Right lobe of liver (tissue), 6 donors: ENCODE measurements around the gene RBM47. TPM values are rescaled to one million over a fixed set of nuclear protein-coding genes. Genes with fewer than 3 reads are reported as not detected.

Source experiments
- ATAC-seq, 4 donors: fragments of 200-7000 bp; cut with Tn5 transposase; one replicate each; pipeline ENCODE4 v1.9.1; 2020; ENCODE audit warnings: mild to moderate bottlenecking in 4 of 4, moderate library complexity in 4 of 4
- DNase-seq, 3 donors: peaks; one replicate each; pipeline ENCODE4 v3.0.0-alpha.2; 2020
- H3K27ac ChIP-seq, 3 donors: fragments of 200-600 bp; one replicate each; pipeline ENCODE4 v1.8.0; 2022
- H3K27me3 ChIP-seq, 2 donors: fragments of 200-600 bp; one replicate each; pipeline ENCODE4 v1.8.0; 2022
- H3K36me3 ChIP-seq, 4 donors: fragments of 200-600 bp; sonication (generic) in 1 of 4; one replicate each; pipeline versions ENCODE4 v1.5.1 to v1.8.0; 2017 to 2022; ENCODE audit warnings: control low read depth in 1 of 4
- H3K4me1 ChIP-seq, 4 donors: fragments of 200-600 bp; sonication (generic) in 1 of 4; one replicate each; pipeline versions ENCODE4 v1.5.1 to v1.8.0; 2017 to 2022; ENCODE audit warnings: control low read depth in 1 of 4
- H3K4me3 ChIP-seq, 3 donors: fragments of 200-600 bp; one replicate each; pipeline ENCODE4 v1.8.0; 2022
- H3K9me3 ChIP-seq, 4 donors: fragments of 200-600 bp; sonication (generic) in 1 of 4; one replicate each; pipeline versions ENCODE4 v1.5.1 to v1.8.0; 2017 to 2022; ENCODE audit warnings: control low read depth in 1 of 4
- POLR2A ChIP-seq: fragments of 450-650 bp; IDR thresholded peaks from one replicate; pipeline ENCODE4 v1.6.1; 2017; ENCODE audit warnings: antibody characterized with exemption, mild to moderate bottlenecking
- WGBS: methylation state at CpG from one replicate; pipeline ENCODE4 v1.1.6; 2018; ENCODE audit warnings: low coverage, low lambda C conversion rate; ENCODE audit not compliant: insufficient coverage; ENCODE audit errors: missing lambda C conversion rate; 5-methylcytosine and 5-hydroxymethylcytosine counted together
- intact Hi-C, 2 donors: fragments of 100-400 bp; cut with DNase I; formaldehyde crosslinking; loops; one replicate each; pipeline versions ENCODE4 v1.11.2 to v1.14.1; 2022
- total RNA-seq, 6 experiments: library from RNA; depleted of rRNA in 2 of 6; stranded (reverse); fragments of >200 nt in 2 of 6; fragmentation: NEBNext Ultra II Directional in 3 of 6; extraction: Animal tissue kit (Norgen Biotek cat#: 25700) in 3 of 6; gene quantifications; one replicate each; pipeline versions ENCODE4 v1.1.0 to v1.2.4, GENCODE V29; 2016 to 2023
- TF ChIP-seq, protein P1 (sequence below), 4 donors: fragments of 200-600 bp in 3 of 4; fragments of 450-650 bp in 1 of 4; IDR thresholded peaks; one replicate each; pipeline versions ENCODE4 v1.5.1 to v1.8.0; 2016 to 2022; ENCODE audit warnings: antibody characterized with exemption in 4 of 4, mild to moderate bottlenecking in 2 of 4
- donor health status: DM: no; HTN: yes; CAD: no.
- donor health status: DM: no; HTN: no; CAD: no.
- donor health status: DM: no; HTN: no; CAD: no.
- donor health status: DM: no; HTN: yes; CAD: no.
- donor health status: DM: no; HTN: yes; CAD: no.

The RBM47 gene
- total RNA-seq, 6 experiments from 2014 or later: 29.5 to 85.0 (median 51.1) TPM

- Histone ChIP-seq H3K9me3 (no peaks in the 10 kb centered on the region), H3K27me3 (no peaks in the 10 kb centered on the region), H3K4me3 (no peak overlapping the region), H3K4me1 (peaks cover 0 to 37% (median 7%) of the 10 kb centered on the region in 4 donors), H3K36me3 (peaks cover 0 to 6% (median 2%) of the 10 kb centered on the region in 4 donors), H3K27ac (peak overlapping the region in 1 of 3 donors; percentile 31)
- DNase-seq (no peak), ATAC-seq (peak; percentile 17 to 46 (median 34))
- no peak for TF ChIP-seq POLR2A
- TF ChIP-seq, protein P1, sequence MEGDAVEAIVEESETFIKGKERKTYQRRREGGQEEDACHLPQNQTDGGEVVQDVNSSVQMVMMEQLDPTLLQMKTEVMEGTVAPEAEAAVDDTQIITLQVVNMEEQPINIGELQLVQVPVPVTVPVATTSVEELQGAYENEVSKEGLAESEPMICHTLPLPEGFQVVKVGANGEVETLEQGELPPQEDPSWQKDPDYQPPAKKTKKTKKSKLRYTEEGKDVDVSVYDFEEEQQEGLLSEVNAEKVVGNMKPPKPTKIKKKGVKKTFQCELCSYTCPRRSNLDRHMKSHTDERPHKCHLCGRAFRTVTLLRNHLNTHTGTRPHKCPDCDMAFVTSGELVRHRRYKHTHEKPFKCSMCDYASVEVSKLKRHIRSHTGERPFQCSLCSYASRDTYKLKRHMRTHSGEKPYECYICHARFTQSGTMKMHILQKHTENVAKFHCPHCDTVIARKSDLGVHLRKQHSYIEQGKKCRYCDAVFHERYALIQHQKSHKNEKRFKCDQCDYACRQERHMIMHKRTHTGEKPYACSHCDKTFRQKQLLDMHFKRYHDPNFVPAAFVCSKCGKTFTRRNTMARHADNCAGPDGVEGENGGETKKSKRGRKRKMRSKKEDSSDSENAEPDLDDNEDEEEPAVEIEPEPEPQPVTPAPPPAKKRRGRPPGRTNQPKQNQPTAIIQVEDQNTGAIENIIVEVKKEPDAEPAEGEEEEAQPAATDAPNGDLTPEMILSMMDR (IDR thresholded peaks at IDR 0.05): no peak
- intact Hi-C loops: no loop called here
- WGBS: 63% methylated on average over 12 of the region's 14 CpGs
These were observed 35.1 kb downstream of the RBM47 start for GRCh38 chr4:40594261-40595178.

GRCh38 chr4:40592034-40592433 lies 37.6 kb downstream of the RBM47 start:
- no peaks in the 10 kb centered on the region for H3K27me3 ChIP-seq
- WGBS: 31% methylated on average over 3 of the region's 3 CpGs
- H3K36me3 ChIP-seq: peaks cover 0 to 6% (median 2%) of the 10 kb centered on the region in 4 donors
- H3K27ac ChIP-seq: peak overlapping the region in 2 of 3 donors; percentile 70 to 82
- ATAC-seq (peak; percentile 76 to 85 (median 80)), DNase-seq (peak in 2 of 3 donors; percentile 63 to 70)
- intact Hi-C loops: no loop called here
- H3K4me3 ChIP-seq: no peak overlapping the region
- peaks cover 0 to 55% (median 14%) of the 10 kb centered on the region in 4 donors for H3K4me1 ChIP-seq
- H3K9me3 ChIP-seq: no peaks in the 10 kb centered on the region
- TF ChIP-seq, protein P1 (IDR thresholded peaks at IDR 0.05): no peak
- no peak for TF ChIP-seq POLR2A

- 22% methylated on average over 3 of the region's 3 CpGs for WGBS
- Histone ChIP-seq H3K4me3 (no peak overlapping the region), H3K9me3 (no peaks in the 10 kb centered on the region), H3K27me3 (no peaks in the 10 kb centered on the region), H3K4me1 (peaks cover 0 to 54% (median 15%) of the 10 kb centered on the region in 4 donors), H3K36me3 (no peaks in the 10 kb centered on the region), H3K27ac (peak overlapping the region; percentile 5 to 62 (median 6))
- intact Hi-C loops: no loop called here
- ATAC-seq (peak; percentile 45 to 71 (median 69)), DNase-seq (peak; percentile 30 to 78 (median 67))
- TF ChIP-seq POLR2A: no peak
- TF ChIP-seq, protein P1 (IDR thresholded peaks at IDR 0.05): no peak
These were observed 41.8 kb downstream of the RBM47 start for GRCh38 chr4:40587826-40588225.

GRCh38 chr4:40587351-40587750 lies 42.3 kb downstream of the RBM47 start:
- intact Hi-C loops: no loop called here
- DNase-seq (no peak), ATAC-seq (no peak)
- Histone ChIP-seq H3K27me3 (no peaks in the 10 kb centered on the region), H3K27ac (peak overlapping the region; percentile 5 to 62 (median 6)), H3K4me1 (peaks cover 0 to 50% (median 14%) of the 10 kb centered on the region in 4 donors), H3K36me3 (no peaks in the 10 kb centered on the region), H3K4me3 (no peak overlapping the region), H3K9me3 (no peaks in the 10 kb centered on the region)
- WGBS: 79% methylated on average over 1 of the region's 2 CpGs
- no peak for TF ChIP-seq POLR2A
- TF ChIP-seq, protein P1 (IDR thresholded peaks at IDR 0.05): no peak
